Peyer's patch (tissue), 4 donors: Measurements from ENCODE around the gene TEAD1. TPM values are rescaled to one million over a fixed set of nuclear protein-coding genes. Genes with fewer than 3 reads are reported as not detected.

Experiments
- DNase-seq, 3 donors: peaks; one replicate each; pipeline ENCODE4 v3.0.0-alpha.2; 2017 to 2019
- H3K27ac ChIP-seq, 4 donors: fragments of 200-600 bp; sonication (generic); one replicate each; pipeline ENCODE4 v1.5.1; 2016 to 2019
- H3K27me3 ChIP-seq, 2 donors: fragments of 200-600 bp; sonication (generic); one replicate each; pipeline ENCODE4 v1.5.1; 2019
- H3K36me3 ChIP-seq, 3 donors: fragments of 200-600 bp; sonication (generic); one replicate each; pipeline ENCODE4 v1.5.1; 2016 to 2019
- H3K4me1 ChIP-seq, 4 donors: fragments of 200-600 bp; sonication (generic); one replicate each; pipeline ENCODE4 v1.5.1; 2016 to 2019
- H3K4me3 ChIP-seq, 4 donors: fragments of 200-600 bp; sonication (generic); 1 replicate in 3 of 4; 2 replicates in 1 of 4; pipeline ENCODE4 v1.5.1; 2016 to 2019; ENCODE audit warnings: mild to moderate bottlenecking in 1 of 4
- H3K9me3 ChIP-seq, 4 donors: fragments of 200-600 bp; sonication (generic); one replicate each; pipeline ENCODE4 v1.5.1; 2016 to 2019; ENCODE audit warnings: mild to moderate bottlenecking in 1 of 4
- POLR2A ChIP-seq, 2 donors: fragments of 450-650 bp; IDR thresholded peaks; one replicate each; pipeline ENCODE4 v1.5.1; 2017; ENCODE audit warnings: antibody characterized with exemption in 2 of 2, mild to moderate bottlenecking in 2 of 2, moderate library complexity in 2 of 2
- total RNA-seq, 4 donors: library from RNA; depleted of rRNA; stranded (reverse); fragments of >200 nt; gene quantifications; one replicate each; pipeline ENCODE4 v1.1.0, GENCODE V29; 2016
- TF ChIP-seq, protein P1 (sequence below), 6 experiments: fragments of 450-650 bp in 4 of 6; fragments of 200-600 bp in 2 of 6; sonication (generic) in 1 of 6; IDR thresholded peaks; one replicate each; pipeline ENCODE4 v1.5.1; 2017 to 2019; ENCODE audit warnings: antibody characterized with exemption in 6 of 6, mild to moderate bottlenecking in 3 of 6, moderate library complexity in 1 of 6

Gene TEAD1
- total RNA-seq, 4 donors from 2014 or later = 34.5 to 125 (median 65.1) TPM

DNA sequence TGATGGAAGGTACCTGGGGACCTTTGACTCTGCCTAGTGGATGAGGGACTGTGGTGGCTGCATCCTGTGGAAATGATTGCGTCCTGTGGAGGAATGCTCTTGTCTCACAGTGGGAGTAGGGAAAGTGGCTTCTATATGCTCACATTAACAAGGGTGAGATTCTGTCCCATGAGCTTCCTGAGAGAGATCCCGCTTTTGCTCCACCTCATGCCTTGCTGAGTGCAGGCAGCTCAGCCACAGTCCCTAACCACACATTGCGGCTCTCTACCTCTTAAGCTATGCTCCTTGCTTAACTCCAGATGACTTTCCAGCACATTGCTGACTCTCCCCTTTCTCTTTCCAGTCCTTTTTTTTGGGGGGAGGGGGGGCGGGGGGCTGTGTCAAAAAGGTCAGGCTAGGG lies 45.0 kb downstream of the TEAD1 start:
- H3K4me1 ChIP-seq = peaks cover 0 to 12% (median 0%) of the 10 kb centered on the region in 4 donors
- no peak overlapping the region for H3K4me3 ChIP-seq
- no peaks in the 10 kb centered on the region for H3K36me3 ChIP-seq
- H3K9me3 ChIP-seq = no peaks in the 10 kb centered on the region
- no peaks in the 10 kb centered on the region for H3K27me3 ChIP-seq
- H3K27ac ChIP-seq = no peak overlapping the region
- TF ChIP-seq, protein P1, sequence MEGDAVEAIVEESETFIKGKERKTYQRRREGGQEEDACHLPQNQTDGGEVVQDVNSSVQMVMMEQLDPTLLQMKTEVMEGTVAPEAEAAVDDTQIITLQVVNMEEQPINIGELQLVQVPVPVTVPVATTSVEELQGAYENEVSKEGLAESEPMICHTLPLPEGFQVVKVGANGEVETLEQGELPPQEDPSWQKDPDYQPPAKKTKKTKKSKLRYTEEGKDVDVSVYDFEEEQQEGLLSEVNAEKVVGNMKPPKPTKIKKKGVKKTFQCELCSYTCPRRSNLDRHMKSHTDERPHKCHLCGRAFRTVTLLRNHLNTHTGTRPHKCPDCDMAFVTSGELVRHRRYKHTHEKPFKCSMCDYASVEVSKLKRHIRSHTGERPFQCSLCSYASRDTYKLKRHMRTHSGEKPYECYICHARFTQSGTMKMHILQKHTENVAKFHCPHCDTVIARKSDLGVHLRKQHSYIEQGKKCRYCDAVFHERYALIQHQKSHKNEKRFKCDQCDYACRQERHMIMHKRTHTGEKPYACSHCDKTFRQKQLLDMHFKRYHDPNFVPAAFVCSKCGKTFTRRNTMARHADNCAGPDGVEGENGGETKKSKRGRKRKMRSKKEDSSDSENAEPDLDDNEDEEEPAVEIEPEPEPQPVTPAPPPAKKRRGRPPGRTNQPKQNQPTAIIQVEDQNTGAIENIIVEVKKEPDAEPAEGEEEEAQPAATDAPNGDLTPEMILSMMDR (IDR thresholded peaks at IDR 0.05) = no peak
- no peak for TF ChIP-seq POLR2A (IDR thresholded peaks at IDR 0.05)
- no peak for DNase-seq

DNA sequence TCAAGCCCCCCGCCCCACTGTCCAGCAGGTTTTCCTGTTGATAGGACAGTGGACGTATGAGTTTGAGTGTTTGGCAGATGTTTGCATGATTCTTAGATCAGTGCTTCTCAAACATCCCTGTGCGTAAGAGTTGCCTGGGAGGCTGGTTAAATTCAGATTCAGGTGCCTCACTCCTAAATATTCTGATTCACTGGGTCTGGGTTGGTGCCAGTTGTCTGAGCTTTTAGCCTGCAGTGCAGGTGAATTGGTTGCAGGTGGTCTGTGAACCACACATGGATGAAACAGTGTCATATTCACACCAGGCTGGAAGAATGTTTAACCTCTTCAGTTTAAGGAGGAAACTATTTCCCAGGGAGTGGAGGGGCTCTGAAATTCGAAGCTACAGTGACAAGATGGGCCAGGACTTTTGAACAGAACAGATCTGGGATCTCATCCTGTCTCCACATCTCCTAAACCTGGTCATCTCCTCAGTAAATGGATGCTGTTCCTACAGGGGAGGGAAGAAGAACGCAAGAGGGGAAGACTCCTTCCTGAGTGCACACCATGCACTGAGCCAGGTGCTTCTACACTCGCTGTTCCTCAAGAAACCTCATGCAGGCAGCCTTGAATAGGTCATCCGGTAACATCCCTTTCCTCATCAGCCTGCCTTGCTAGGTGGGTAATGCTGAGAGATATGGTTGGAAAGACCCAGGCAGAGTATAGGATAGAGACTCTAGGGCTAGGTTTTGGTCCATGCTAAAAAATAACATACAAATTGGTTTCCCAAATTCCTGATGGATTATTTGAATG lies 47.8 kb downstream of the TEAD1 start:
- TF ChIP-seq POLR2A (IDR thresholded peaks at IDR 0.05) = no peak
- TF ChIP-seq, protein P1 (IDR thresholded peaks at IDR 0.05) = no peak
- no peak overlapping the region for H3K4me3 ChIP-seq
- H3K36me3 ChIP-seq = no peaks in the 10 kb centered on the region
- H3K27me3 ChIP-seq = no peaks in the 10 kb centered on the region
- no peaks in the 10 kb centered on the region for H3K9me3 ChIP-seq
- DNase-seq = no peak
- peaks cover 0 to 23% (median 0%) of the 10 kb centered on the region in 4 donors for H3K4me1 ChIP-seq
- no peak overlapping the region for H3K27ac ChIP-seq

DNA sequence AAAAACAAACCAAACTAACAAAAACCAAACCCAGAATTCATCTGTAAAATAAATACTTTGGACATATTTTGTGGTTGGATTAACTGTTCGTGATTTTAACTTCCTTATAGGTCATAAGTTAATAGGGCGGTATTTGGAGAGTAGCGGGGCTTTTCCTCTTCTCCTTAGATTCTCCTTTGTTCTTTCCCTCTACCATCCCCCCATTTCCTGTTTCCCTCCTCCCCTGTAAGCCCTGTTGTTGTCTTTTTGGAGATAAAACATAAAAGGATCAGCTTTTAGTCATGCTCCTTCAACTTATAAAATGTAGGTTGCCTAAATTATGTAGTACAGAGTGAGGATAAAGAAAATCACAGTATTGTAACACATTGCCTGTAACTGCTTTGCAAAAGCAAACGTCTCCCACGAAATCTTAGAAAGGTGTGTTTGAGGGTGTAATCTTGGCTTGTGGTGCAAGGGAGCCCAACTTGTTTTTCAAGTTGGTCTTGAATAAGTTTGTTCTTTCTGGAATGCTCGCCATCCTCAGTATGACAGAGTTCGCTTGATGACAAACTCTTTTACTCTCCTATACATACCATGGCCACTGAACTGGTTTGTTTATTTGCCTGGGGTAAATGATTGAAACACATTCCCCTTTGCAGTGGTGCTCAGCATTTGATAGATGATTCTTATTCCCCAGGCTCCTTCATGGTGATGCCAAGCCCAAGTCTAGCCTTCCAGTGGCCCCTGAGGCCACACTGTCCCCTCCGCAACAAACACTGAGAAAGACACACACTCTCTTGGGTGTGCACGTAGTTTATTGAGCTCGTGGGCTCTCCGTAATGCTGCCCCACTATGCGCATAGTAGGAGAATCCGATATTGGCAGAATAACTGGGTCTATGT lies 49.4 kb downstream of the TEAD1 start:
- no peak overlapping the region for H3K4me3 ChIP-seq
- DNase-seq = no peak

DNA sequence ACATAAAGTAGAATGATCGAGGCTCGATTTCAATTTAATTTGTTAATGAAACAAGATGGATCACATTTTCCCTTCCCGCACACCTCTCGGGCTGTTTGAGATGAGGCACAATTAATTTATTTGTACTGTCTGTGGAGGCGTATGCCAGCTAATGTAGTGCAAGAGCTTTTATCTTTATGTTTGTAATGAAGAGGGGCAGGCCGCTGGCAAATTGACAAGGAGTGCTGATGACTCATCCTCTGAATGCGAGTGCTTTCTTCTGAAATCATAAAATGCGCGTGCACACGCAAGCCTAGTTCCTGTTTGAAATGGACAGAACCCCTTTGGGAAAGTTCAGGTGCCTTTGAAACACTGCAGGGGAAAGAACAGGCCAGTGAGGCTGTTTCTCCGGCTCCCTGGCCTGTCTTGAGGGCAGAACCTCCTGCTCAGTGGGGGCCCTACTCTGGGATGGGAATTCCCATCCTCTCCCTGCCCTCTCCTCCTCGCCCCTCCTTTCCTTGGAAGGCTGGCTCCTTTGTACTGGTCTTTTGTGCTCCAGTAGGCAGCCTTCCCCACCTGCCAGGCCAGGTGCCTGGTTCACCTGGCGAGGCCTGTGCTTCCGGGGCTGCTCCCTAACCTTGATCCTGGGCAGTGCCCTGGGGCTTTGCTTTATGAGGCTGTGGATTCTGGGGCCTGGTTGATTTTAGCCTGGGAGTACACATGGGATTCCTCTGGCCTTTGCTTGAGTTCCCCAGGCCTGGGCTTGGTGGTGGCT lies 50.3 kb downstream of the TEAD1 start:
- peak; percentile 25 to 94 (median 85) for DNase-seq
- Histone ChIP-seq H3K36me3 (no peaks in the 10 kb centered on the region), H3K9me3 (no peaks in the 10 kb centered on the region), H3K4me3 (no peak overlapping the region), H3K27ac (peak overlapping the region in 3 of 4 donors; percentile 70 to 84 (median 73)), H3K4me1 (peaks cover 0 to 33% (median 0%) of the 10 kb centered on the region in 4 donors), H3K27me3 (no peaks in the 10 kb centered on the region)
- TF ChIP-seq POLR2A (IDR thresholded peaks at IDR 0.05) = no peak
- TF ChIP-seq, protein P1 (IDR thresholded peaks at IDR 0.05) = peak in 1 of 6 experiments; percentile 2

More for the DNA sequence above, 49.4 kb downstream of the TEAD1 start:
- Histone ChIP-seq H3K9me3 (no peaks in the 10 kb centered on the region), H3K27me3 (no peaks in the 10 kb centered on the region), H3K36me3 (no peaks in the 10 kb centered on the region), H3K4me1 (peaks cover 0 to 33% (median 0%) of the 10 kb centered on the region in 4 donors), H3K27ac (peak overlapping the region in 3 of 4 donors; percentile 70 to 84 (median 73))
- TF ChIP-seq, protein P1 (IDR thresholded peaks at IDR 0.05) = no peak
- TF ChIP-seq POLR2A (IDR thresholded peaks at IDR 0.05) = no peak
